Measurements from ENCODE around the gene SPTBN5. TPM values are rescaled to one million over a fixed set of nuclear protein-coding genes. Genes with fewer than 3 reads are reported as not detected.

Gene SPTBN5
- total RNA-seq, 5 donors from 2014 or later (not counting 1 experiment from before 2014, with no cell fraction given) = 1.0 to 4.0 (median 2.2) TPM

GRCh38 chr15:41918506-41919126 is 24.8 kb upstream of the SPTBN5 start:
- H3K36me3 Mint-ChIP-seq = peaks cover 41% of the 10 kb centered on the region
- 85% methylated on average over 7 of the region's 8 CpGs for WGBS (ENCODE audit: insufficient coverage)
- Histone ChIP-seq H3K4me1 (ENCODE audit: control insufficient read depth in 1 of 2, extremely low read depth in 1 of 2, insufficient read depth in 2 of 2, low read length in 2 of 2) (peaks cover 0 to 4% of the 10 kb centered on the region in 2 experiments), H3K4me3 (ENCODE audit: control insufficient read depth in 1 of 2, extremely low read depth in 1 of 2, low read length in 1 of 2) (no peak overlapping the region), H3K27me3 (replicated peaks in 1 of 2; ENCODE audit: control insufficient read depth in 2 of 2, extremely low read depth in 1 of 2, insufficient read depth in 2 of 2, low read length in 1 of 2) (no peaks in the 10 kb centered on the region), H3K36me3 (ENCODE audit: control insufficient read depth in 2 of 2, extremely low read depth in 1 of 2, insufficient read depth in 1 of 2, low read length in 1 of 2) (peaks cover 10 to 21% of the 10 kb centered on the region in 2 donors), H3K9me3 (no peaks in the 10 kb centered on the region), H3K27ac (ENCODE audit: low read length) (no peak overlapping the region)
- no peak overlapping the region for H3K4me3 Mint-ChIP-seq
- peak overlapping the region in 1 of 2 donors; percentile 39 for H3K27ac Mint-ChIP-seq
- ATAC-seq (replicated peaks in 1 of 4) = no peak
- POLR2A ChIA-PET = interaction anchor here in 1 of 2 donors (0.5 kb wide), 1 partner anchor 590 kb away, joined by 3 read pairs; no protein-coding TSS in a partner anchor
- H3K4me1 Mint-ChIP-seq = peaks cover 0 to 14% (median 10%) of the 10 kb centered on the region in 3 donors
- no peak for DNase-seq
- no peaks in the 10 kb centered on the region for H3K27me3 Mint-ChIP-seq
- CTCF ChIA-PET = no interaction called here
- H3K9me3 Mint-ChIP-seq = no peaks in the 10 kb centered on the region

DNA sequence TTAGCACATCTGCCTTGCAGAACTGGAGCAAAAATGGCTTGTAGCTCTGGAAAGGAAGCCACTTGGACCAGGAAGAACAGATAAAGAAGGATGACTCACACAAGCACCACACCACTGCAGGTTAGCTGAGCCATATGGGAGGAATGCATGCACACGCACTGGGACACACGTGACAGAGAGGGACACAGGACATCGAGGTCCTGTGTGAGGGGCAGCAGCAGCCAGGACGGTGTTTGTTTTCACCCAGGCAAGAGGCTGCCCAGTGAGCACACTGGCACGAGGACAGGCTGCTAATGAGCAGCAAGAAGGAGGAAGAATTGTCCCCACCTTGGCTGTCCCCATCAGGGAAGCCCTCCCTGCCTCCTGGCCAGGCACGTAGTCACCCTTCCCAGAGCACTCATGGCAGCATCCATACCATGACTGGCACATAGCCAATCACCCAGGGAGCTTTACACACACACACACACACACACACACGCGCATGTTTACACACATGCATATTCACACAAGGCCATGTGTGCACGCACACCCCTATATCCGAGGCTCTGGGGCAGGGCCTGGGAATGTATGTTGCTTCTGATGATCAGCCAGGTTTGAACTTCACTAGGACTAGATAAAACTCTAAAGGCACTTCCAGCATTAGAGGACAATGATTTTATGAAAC is 24.0 kb upstream of the SPTBN5 start:
- Mint-ChIP-seq H3K4me3 (no peak overlapping the region), H3K9me3 (no peaks in the 10 kb centered on the region), H3K27ac (no peak overlapping the region), H3K27me3 (no peaks in the 10 kb centered on the region), H3K36me3 (peaks cover 44% of the 10 kb centered on the region), H3K4me1 (peaks cover 5 to 14% (median 8%) of the 10 kb centered on the region in 3 donors)
- ATAC-seq (replicated peaks in 1 of 4) (no peak), DNase-seq (no peak)
- WGBS (ENCODE audit: insufficient coverage) = 95% methylated on average over 6 of the region's 10 CpGs
- H3K36me3 ChIP-seq (ENCODE audit: control insufficient read depth in 2 of 2, extremely low read depth in 1 of 2, insufficient read depth in 1 of 2, low read length in 1 of 2) = peaks cover 10 to 23% of the 10 kb centered on the region in 2 donors
- H3K4me1 ChIP-seq (ENCODE audit: control insufficient read depth in 1 of 2, extremely low read depth in 1 of 2, insufficient read depth in 2 of 2, low read length in 2 of 2) = peaks cover 0 to 4% of the 10 kb centered on the region in 2 experiments
- no peaks in the 10 kb centered on the region for H3K9me3 ChIP-seq
- ChIA-PET CTCF (no interaction called here), POLR2A (interaction anchor here in 1 of 2 donors (0.5 kb wide), 1 partner anchor 131 kb away, joined by 4 read pairs; no protein-coding TSS in a partner anchor)
- no peak overlapping the region for H3K27ac ChIP-seq (ENCODE audit: low read length)
- H3K27me3 ChIP-seq (replicated peaks in 1 of 2; ENCODE audit: control insufficient read depth in 2 of 2, extremely low read depth in 1 of 2, insufficient read depth in 2 of 2, low read length in 1 of 2) = no peaks in the 10 kb centered on the region
- no peak overlapping the region for H3K4me3 ChIP-seq (ENCODE audit: control insufficient read depth in 1 of 2, extremely low read depth in 1 of 2, low read length in 1 of 2)

DNA sequence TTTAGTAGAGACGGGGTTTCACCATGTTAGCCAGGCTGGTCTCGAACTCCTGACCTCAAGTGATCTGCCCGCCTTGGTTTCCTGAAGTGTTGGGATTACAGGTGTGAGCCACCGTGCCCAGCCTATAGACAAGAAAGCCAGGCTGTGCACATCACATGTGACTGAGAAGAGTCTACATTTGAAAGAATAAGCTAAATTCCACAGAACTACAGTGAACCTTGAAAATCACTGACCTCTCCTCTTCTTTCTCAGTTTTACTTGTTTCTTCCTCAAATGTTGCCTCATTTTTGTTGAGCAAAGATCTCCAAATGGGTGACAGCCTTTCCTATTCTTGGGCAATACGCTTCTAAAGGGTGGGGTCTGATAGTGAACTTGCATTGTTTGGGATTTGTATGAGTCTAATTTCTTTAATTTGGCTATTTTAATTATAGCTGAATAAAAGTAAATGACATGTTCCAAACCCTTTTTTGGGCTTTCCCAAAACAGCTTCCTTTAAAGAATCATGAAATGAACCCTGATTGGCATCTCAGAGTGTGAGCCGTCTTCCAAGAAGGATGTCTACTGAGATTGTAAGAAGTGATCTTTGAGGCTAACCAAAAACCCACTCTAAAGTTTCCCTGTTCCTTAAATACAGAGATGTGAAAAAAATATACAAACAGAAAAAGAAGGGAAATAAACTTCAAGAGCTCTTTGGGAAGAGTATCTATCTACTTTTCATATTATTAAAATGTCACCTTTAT is 21.6 kb upstream of the SPTBN5 start:
- ChIA-PET CTCF (interaction anchor here (0.6 to 0.7 kb wide), 2 partner anchors 26 to 587 kb away, joined by 3 read pairs; no protein-coding TSS in a partner anchor), POLR2A (interaction anchor here in 1 of 2 donors (0.6 kb wide), 1 partner anchor 268 kb away, joined by 3 read pairs; no protein-coding TSS in a partner anchor)
- Histone ChIP-seq H3K4me1 (ENCODE audit: control insufficient read depth in 1 of 2, extremely low read depth in 1 of 2, insufficient read depth in 2 of 2, low read length in 2 of 2) (peaks cover 0 to 4% of the 10 kb centered on the region in 2 experiments), H3K4me3 (ENCODE audit: control insufficient read depth in 1 of 2, extremely low read depth in 1 of 2, low read length in 1 of 2) (no peak overlapping the region), H3K27ac (ENCODE audit: low read length) (no peak overlapping the region), H3K9me3 (no peaks in the 10 kb centered on the region), H3K27me3 (replicated peaks in 1 of 2; ENCODE audit: control insufficient read depth in 2 of 2, extremely low read depth in 1 of 2, insufficient read depth in 2 of 2, low read length in 1 of 2) (no peaks in the 10 kb centered on the region), H3K36me3 (ENCODE audit: control insufficient read depth in 2 of 2, extremely low read depth in 1 of 2, insufficient read depth in 1 of 2, low read length in 1 of 2) (peaks cover 10 to 31% of the 10 kb centered on the region in 2 donors)
- peaks cover 33% of the 10 kb centered on the region for H3K36me3 Mint-ChIP-seq
- DNase-seq (no peak), ATAC-seq (replicated peaks in 1 of 4) (no peak)
- H3K27me3 Mint-ChIP-seq = no peaks in the 10 kb centered on the region
- no peak overlapping the region for H3K27ac Mint-ChIP-seq
- peaks cover 4 to 14% (median 6%) of the 10 kb centered on the region in 3 donors for H3K4me1 Mint-ChIP-seq
- H3K4me3 Mint-ChIP-seq = no peak overlapping the region
- 89% methylated on average over 3 of the region's 6 CpGs for WGBS (ENCODE audit: insufficient coverage)
- no peaks in the 10 kb centered on the region for H3K9me3 Mint-ChIP-seq

- Histone ChIP-seq H3K9me3 (no peaks in the 10 kb centered on the region), H3K27ac (ENCODE audit: low read length) (no peak overlapping the region), H3K27me3 (replicated peaks in 1 of 2; ENCODE audit: control insufficient read depth in 2 of 2, extremely low read depth in 1 of 2, insufficient read depth in 2 of 2, low read length in 1 of 2) (no peaks in the 10 kb centered on the region), H3K4me3 (ENCODE audit: control insufficient read depth in 1 of 2, extremely low read depth in 1 of 2, low read length in 1 of 2) (no peak overlapping the region), H3K36me3 (ENCODE audit: control insufficient read depth in 2 of 2, extremely low read depth in 1 of 2, insufficient read depth in 1 of 2, low read length in 1 of 2) (peaks cover 10 to 35% of the 10 kb centered on the region in 2 donors), H3K4me1 (ENCODE audit: control insufficient read depth in 1 of 2, extremely low read depth in 1 of 2, insufficient read depth in 2 of 2, low read length in 2 of 2) (peaks cover 0 to 4% of the 10 kb centered on the region in 2 experiments)
- H3K27me3 Mint-ChIP-seq = no peaks in the 10 kb centered on the region
- ChIA-PET POLR2A (no interaction called here), CTCF (interaction anchor here in 1 of 2 donors (0.6 to 0.7 kb wide), 2 partner anchors 23 to 146 kb away, joined by 3 read pairs; no protein-coding TSS in a partner anchor)
- no peak for ATAC-seq (replicated peaks in 1 of 4)
- peaks cover 4 to 14% (median 6%) of the 10 kb centered on the region in 3 donors for H3K4me1 Mint-ChIP-seq
- H3K4me3 Mint-ChIP-seq = no peak overlapping the region
- H3K27ac Mint-ChIP-seq = no peak overlapping the region
- WGBS (ENCODE audit: insufficient coverage) = 96% methylated on average over 4 of the region's 5 CpGs
- no peaks in the 10 kb centered on the region for H3K9me3 Mint-ChIP-seq
- H3K36me3 Mint-ChIP-seq = peaks cover 37% of the 10 kb centered on the region
- no peak for DNase-seq
Observed at GRCh38 chr15:41914411-41914810, 20.6 kb upstream of the SPTBN5 start.

- DNase-seq = no peak
- peaks cover 0 to 4% of the 10 kb centered on the region in 2 experiments for H3K4me1 ChIP-seq (ENCODE audit: control insufficient read depth in 1 of 2, extremely low read depth in 1 of 2, insufficient read depth in 2 of 2, low read length in 2 of 2)
- no peak for ATAC-seq (replicated peaks in 1 of 4)
- no peaks in the 10 kb centered on the region for H3K27me3 ChIP-seq (replicated peaks in 1 of 2; ENCODE audit: control insufficient read depth in 2 of 2, extremely low read depth in 1 of 2, insufficient read depth in 2 of 2, low read length in 1 of 2)
- no peak overlapping the region for H3K4me3 Mint-ChIP-seq
- WGBS (ENCODE audit: insufficient coverage) = no CpG with 5 or more reads among the region's 3 CpGs
- ChIA-PET CTCF (no interaction called here), POLR2A (no interaction called here)
- H3K9me3 Mint-ChIP-seq = no peaks in the 10 kb centered on the region
- H3K36me3 ChIP-seq (ENCODE audit: control insufficient read depth in 2 of 2, extremely low read depth in 1 of 2, insufficient read depth in 1 of 2, low read length in 1 of 2) = peaks cover 3 to 36% of the 10 kb centered on the region in 2 donors
- H3K27ac ChIP-seq (ENCODE audit: low read length) = no peak overlapping the region
- H3K4me3 ChIP-seq (ENCODE audit: control insufficient read depth in 1 of 2, extremely low read depth in 1 of 2, low read length in 1 of 2) = no peak overlapping the region
- H3K9me3 ChIP-seq = no peaks in the 10 kb centered on the region
- peaks cover 43% of the 10 kb centered on the region for H3K36me3 Mint-ChIP-seq
- no peak overlapping the region for H3K27ac Mint-ChIP-seq
- H3K4me1 Mint-ChIP-seq = peaks cover 4 to 14% (median 6%) of the 10 kb centered on the region in 3 donors
- H3K27me3 Mint-ChIP-seq = no peaks in the 10 kb centered on the region
Observed at GRCh38 chr15:41913256-41913655, 19.4 kb upstream of the SPTBN5 start.

GRCh38 chr15:41911691-41912345 is 18.0 kb upstream of the SPTBN5 start:
- peaks cover 4 to 7% (median 6%) of the 10 kb centered on the region in 3 donors for H3K4me1 Mint-ChIP-seq
- no peak overlapping the region for H3K27ac Mint-ChIP-seq
- Histone ChIP-seq H3K27me3 (replicated peaks in 1 of 2; ENCODE audit: control insufficient read depth in 2 of 2, extremely low read depth in 1 of 2, insufficient read depth in 2 of 2, low read length in 1 of 2) (no peaks in the 10 kb centered on the region), H3K27ac (ENCODE audit: low read length) (no peak overlapping the region), H3K4me3 (ENCODE audit: control insufficient read depth in 1 of 2, extremely low read depth in 1 of 2, low read length in 1 of 2) (no peak overlapping the region), H3K9me3 (no peaks in the 10 kb centered on the region), H3K4me1 (ENCODE audit: control insufficient read depth in 1 of 2, extremely low read depth in 1 of 2, insufficient read depth in 2 of 2, low read length in 2 of 2) (peaks cover 0 to 4% of the 10 kb centered on the region in 2 experiments), H3K36me3 (ENCODE audit: control insufficient read depth in 2 of 2, extremely low read depth in 1 of 2, insufficient read depth in 1 of 2, low read length in 1 of 2) (peaks cover 4 to 38% of the 10 kb centered on the region in 2 donors)
- H3K9me3 Mint-ChIP-seq = no peaks in the 10 kb centered on the region
- H3K36me3 Mint-ChIP-seq = peaks cover 43% of the 10 kb centered on the region
- ChIA-PET POLR2A (no interaction called here), CTCF (no interaction called here)
- no peaks in the 10 kb centered on the region for H3K27me3 Mint-ChIP-seq
- WGBS (ENCODE audit: insufficient coverage) = 92% methylated on average over 14 of the region's 14 CpGs
- DNase-seq (no peak), ATAC-seq (replicated peaks in 1 of 4) (no peak)
- no peak overlapping the region for H3K4me3 Mint-ChIP-seq
